ENCODE measurements around the gene ELF2.
"Not testable (repeated sequence)": the region's sequence is repeated elsewhere in the genome, so short reads cannot be mapped to it uniquely, and the experiment has no call there.

Gene ELF2

DNA sequence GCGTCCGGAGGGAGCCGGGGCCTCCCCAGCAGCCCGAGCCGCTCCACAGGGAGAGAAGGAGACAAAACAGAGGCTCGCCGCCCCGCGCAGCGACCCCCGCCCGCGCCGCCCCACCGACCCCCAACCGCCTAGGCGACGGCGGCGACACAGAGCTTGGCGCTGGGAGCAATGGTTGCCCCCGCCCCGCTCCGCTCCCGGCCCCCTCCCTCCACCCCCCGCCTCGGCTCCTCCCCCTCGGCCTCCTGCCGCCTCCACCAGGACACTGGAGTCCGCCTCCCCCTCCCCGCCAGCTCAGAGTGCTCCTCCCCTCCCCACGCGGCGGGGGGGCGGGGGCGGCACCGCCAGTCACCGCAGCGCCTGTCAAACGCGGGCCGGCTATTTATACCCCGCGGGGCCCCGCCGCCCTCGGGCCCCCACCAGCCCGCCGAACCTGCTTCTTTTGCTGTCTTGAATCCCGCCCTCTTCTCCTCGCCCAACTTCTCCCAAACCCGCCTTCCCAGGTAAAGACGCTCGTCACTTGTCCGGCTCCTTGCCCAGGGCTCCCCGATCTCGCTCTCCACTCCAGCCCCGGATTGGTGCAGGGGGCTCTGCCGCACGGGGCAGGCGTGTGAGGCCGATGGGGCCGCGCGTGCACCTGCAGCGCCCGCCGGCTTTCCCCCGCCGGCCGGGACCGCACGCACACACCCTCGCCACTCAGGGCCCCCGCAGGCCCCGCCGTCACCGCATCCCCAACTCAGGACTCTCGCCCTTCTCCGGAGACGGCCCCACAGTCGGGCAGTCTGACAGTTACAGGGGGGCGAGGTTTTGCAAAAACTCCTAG, at the start of gene ELF2:
Gene ELF2, minus strand, starts transcription at position 170 of the 820 bp plus-strand sequence. CDS start 39,517 bp downstream, outside the sequence.
- DNase-seq = peak; percentile 93

DNA sequence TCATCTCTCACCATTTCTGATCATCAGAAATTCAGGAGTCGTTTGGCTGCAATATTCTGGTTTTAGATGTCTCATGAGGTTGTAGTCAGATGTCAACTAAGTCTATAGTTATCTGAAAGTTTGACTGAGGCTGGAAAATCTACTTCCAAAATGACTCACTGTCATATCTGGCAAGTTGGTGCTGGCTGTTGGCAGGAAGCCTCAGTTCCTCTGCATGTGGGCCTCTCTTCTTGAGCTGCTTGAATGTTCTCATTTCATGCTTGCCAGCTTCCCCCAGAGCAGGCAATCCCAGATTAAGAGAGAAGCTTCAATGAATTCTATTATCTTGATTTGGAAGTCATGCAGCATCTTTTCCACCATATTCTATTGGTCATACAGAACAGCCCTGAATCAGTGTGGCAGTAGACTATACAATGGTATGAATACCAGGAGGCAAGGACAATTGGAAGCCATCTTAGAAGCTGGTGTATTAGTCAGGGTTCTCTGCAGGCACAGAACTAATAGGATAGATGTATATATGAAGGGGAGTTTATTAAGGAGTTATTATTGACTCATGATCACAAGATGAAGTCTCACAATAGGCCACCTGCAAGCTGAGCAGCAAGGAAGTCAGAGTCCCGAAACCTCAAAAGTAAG, 46.8 kb upstream of the ELF2 start:
- no peak for DNase-seq

DNA sequence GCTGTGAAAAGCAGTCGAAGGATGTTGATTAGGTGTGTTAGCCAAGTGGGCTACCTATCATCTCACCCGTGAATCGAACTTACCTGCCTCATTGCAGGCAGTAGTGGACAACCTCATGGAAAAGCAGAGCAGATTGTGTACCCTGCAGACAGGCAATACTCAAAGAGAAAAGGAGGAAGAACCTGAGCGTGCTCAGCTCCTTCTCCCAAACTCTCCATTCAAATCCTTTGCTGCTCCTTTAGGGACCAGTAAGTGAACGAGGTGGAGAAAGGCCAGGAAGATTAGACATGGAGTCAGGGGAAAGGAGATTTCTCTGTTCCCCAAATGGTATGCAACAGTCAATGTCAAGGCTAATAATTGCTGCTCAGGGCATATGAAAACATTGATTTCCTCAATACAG, 45.2 kb upstream of the ELF2 start:
- DNase-seq = no peak

DNA sequence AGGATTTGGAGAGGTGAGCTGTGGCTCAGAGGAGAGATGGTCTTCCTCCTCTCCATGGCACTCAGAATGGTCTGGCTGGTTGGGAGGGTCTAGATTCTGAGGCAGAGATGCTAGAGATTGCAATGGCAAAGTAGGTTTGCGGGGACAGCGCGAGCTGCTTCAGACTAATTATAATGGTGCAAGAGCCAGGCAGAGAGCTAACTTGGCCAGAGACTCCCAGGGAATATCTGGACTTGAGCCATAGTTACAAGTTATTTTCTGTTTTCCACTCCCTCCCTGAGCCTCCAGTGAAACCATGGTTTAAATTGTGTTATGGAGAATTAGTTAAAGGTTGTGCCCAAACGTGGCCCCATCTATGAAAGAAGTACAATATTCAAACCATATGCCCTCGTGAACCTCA, 44.7 kb upstream of the ELF2 start:
- DNase-seq = no peak

DNA sequence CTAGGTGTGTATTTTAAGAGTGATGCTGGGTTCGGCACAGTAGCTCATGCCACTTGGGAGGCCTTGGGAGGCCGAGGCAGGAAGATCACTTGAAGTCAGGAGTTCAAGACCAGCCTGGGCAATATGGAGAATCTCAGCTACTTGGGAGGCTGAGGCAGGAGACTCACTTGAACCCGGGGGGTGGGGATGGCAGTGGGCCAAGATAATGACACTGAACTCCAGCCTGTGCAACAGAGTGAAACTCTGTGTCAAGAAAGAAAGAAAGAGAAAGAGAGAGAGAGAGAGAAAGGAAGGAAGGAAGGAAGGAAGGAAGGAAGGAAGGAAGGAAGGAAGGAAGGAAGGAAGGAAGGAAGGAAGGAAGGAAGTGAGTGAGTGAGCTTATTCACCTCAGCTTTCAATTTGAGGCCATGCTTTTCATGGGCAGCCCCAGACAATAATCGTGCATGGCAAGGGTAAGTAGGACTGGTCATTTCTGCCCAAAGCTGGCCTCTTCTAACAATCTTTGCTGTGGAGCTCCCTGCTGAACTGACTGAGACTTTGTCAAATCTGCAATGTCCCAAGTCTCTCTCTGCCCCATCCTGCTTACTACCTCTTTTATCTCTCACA, 42.5 kb upstream of the ELF2 start:
- no peak for DNase-seq

DNA sequence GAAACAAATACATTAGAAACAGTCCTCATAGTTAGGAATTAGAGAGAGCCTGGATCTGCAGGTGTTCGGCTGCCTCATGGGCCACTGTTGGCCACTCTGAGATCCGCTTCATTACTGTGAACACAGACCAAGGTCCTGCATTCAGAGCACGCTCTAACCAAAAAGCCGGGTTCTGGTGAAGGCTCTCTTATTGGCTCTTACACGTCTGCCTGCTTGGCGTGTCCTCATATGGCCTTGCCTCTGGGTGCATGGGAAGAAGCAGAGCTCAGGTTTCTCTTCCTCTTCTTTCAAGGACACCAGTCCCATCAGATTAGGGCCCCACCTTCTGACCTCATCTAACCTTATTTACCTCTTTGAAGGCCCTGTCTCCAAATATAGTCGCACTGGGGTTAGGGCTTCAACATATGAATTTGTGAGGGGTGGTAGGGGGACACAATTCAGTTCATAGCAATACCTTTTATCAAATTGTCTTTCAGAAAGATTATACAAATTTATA, 37.1 kb upstream of the ELF2 start:
- DNase-seq = peak; percentile 75

DNA sequence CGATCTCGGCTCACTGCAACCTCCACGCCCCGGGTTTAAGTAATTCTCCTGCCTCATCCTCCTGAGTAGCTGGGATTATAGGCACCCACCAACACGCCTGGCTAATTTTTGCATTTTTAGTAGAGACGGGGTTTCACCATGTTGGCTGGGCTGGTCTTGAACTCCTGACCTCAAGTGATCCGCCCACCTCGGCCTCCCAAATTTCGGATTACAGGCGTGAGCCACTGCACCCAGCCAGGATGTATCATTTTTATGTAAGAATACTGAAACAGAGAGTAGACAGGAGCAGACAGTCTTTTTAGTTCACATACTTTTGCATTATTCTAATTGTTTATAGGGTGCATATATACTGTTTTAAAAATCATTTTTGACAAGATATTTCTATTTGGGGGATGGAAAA, 36.6 kb upstream of the ELF2 start:
- DNase-seq = not testable (repeated sequence)

DNA sequence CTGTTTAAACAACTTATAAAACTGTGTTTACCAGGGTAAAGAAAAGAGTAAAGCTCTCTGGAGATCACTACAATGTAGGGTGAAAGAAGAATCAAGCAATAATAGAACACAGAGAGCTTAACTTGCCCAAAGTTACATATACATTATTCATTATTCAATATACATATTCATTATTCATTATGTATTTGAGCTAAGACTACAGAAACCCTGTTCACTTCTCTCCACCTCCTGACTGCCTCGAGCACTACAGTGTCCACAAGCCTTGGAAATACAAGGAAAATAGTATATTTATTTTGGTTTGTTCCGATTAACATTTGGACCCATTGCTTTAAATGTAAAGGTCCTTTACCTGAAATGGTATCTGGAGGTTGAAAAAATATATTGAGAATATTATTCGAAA, 35.9 kb upstream of the ELF2 start:
- DNase-seq = no peak

DNA sequence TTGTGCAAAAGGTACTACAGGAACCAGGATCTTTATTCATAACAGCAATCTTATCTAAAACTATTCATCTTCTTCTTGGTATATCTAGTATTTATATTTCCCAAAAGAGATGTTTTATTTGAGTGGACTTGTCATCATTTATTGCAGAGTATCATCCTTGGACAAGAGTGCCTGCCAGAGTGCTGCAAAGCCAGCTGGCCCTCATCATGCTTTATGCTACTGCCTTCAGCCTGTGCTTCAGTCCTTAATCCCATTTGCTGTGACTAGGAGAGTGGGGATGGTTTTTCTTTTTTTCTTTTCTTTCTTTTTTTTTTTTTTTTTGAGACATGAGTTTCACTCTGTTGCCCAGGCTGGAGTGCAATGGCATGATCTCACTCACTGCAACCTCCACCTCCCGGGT, 33.5 kb upstream of the ELF2 start:
- DNase-seq = no peak

DNA sequence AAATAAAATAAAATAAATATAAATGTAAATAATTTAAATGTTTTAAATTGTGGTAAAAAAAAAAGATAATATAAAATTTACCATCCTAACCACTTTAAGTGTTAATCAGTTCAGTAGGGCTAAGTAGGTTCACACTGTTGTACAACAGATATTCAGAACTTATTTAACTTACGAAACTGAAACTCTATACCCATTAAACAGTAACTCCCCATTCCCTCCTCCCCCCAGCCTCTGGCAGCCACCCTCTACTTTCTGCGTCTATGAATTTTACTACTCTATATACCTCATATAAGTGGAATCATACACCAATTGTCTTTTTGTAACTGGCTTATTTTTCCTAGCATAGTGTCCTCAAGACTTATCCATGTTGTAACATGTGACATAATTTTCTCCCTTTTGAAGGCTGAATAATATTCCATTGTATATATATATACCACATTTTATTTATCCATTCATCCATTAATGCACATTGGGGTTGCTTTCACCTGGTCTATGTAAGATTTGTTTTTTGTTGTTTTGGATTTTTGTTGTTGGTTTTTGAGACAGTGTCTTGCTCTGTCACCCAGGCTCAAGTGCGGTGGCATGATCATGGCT, 32.5 kb upstream of the ELF2 start:
- DNase-seq = no peak

DNA sequence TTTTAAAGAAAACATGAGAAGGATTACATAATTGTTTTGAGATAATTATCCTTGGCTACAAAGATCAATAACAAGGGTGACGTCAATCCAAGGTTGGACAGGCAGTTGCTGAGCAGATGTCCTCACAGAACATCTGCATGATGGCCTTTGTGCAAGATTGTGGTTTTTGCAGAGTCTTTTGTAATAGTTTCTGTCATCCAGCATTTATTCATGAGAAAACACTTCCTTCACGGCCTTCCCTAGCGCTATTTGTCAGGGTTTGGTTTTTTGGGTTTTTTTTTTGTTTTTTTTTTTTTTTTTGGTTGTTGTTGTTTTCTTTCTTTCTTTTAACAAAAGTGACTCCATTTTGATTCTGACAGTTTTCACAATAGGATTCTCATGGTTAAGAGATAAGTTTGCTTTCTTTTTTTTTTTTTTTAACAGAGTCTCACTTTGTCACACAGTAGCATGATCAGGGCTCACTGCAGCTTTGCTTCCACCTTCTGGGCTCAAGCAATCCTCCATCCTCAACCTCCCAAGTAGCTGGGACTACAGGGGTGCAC, 31.5 kb upstream of the ELF2 start:
- DNase-seq = peak; percentile 70

DNA sequence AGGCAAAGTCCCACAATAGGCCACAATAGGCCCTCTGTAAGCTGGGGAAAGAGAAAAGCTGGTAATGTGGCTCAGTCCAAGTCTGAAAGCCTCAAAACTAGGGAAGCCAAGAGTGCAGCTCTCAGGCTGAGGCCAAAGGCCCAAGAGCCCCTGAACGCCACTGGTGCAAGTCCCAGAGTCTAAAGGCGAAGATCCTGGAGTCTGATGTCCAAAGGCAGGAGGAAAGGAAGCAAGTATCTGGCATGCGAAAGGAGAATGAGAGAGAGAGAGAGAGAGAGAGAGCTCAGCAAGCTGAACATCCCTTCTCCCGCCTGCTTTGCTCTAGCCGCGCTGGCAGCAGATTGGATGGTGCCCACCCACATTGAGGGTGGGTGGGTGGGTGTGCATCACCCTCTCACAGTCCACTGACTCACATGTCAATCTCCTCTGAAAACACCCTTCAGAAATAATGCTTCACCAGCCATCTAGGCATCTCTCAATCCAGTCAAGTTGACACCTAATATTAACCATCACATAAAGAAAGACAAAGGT, 30.9 kb upstream of the ELF2 start:
- DNase-seq = no peak

DNA sequence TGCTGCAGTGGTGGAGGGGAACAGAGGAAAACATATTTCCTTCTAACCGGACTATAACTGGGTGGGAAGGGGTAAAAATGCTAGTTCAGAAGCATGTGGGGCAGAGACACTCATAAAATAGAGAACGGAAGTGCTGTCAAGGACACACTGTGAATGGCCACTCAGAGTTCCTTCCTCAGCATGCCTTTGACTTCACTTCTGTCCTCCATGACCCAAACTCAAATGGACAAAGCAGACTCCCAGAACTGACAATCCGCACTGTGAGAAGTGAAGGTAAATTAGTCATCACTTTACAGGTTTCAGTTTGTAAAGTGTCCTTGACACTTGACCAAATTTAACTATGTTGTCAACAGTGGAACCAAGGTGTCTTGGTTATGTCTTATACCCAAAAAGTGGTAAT, 30.2 kb upstream of the ELF2 start:
- no peak for DNase-seq

DNA sequence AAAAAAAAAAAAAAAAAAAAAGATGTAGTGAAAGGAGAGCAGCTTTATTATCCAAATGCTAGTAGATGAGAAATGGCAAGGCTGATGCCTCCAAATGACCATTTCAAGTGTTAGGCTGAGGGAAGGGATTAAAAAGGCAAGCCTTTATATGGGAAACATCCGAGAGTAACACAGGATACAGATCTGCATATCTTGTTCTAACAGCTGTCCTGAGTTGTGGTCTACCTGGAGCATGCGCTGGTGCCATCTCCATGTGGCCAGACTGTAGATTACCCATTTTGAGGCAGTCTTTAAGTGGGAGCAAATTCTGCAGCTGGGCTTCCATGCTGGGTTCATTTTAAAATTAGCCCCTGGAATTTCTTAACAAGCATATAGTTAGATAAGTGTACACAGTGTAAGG, 26.0 kb upstream of the ELF2 start:
- no peak for DNase-seq

DNA sequence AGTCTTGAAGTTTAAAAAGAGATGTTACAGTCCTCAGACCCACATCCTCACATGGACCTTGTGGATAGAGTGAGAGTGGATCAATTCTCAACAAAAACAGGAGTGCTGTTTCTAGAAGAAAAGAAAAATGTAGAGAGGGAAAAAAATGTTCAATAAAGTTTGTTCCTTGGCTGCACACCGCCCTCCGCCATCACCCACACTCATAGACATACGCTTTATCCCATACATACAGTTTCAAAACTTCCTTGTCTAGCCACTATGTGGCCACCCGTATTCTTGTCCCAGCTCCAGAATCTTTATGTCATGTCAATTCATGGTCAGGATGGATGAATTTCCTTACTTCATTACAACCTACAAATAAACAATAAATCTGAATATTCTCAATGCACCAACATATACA, 23.5 kb upstream of the ELF2 start:
- no peak for DNase-seq

DNA sequence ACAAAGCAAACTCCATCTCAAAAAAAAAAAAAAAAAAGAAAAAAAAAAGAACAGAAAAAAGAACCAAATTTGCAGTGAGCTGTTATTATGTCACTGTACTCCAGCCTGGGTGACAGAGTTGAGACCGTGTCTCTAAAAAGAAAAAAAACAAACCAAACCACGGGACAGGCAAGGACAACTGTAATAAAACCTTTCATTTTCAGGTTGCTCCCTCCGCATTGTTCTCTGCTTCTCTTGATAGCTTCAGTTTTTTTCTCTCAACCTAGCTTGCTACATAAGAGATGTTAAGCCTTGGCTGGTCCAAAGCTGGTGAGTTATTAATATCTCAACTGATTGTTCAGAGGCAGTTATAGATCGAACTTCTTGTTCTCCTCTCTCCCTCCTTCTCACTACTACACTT, 23.1 kb upstream of the ELF2 start:
- no peak for DNase-seq

DNA sequence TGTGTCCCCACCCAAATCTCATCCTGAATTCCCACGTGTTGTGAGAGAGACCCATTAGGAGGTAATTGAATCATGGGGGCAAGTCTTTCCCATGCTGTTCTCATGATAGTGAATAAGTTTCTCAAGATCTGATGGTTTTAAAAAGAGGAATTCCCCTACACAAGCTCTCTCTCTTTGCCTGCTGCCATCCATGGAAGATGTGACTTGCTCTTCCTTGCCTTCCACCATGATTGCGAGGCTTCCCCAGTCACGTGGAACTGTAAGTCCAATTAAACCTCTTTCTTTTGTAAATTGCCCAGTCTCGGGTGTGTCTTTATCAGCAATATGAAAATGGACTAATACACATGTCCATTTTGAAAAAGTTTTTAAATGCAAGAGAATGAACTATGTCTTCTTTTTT, 20.2 kb upstream of the ELF2 start:
- DNase-seq = not testable (repeated sequence)

DNA sequence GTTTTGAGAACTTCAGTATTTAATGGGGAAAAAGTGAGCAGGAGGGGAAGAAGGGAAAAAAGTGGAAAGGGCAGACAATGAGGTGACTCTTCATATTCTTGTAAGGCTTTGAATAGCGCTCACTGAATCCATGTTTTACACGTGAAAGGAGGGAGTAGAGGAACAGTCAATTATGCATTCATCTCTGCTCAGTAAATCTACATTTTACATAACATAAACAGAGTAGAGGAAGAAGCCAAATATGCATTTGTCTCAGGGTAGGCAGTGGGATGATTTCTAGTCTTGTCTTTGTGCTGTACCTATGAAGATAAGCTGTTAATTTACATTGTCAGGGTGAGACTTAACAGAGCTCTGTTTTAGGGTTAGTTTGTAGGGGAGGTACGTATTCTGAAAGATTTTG, 19.4 kb upstream of the ELF2 start:
- DNase-seq = no peak

DNA sequence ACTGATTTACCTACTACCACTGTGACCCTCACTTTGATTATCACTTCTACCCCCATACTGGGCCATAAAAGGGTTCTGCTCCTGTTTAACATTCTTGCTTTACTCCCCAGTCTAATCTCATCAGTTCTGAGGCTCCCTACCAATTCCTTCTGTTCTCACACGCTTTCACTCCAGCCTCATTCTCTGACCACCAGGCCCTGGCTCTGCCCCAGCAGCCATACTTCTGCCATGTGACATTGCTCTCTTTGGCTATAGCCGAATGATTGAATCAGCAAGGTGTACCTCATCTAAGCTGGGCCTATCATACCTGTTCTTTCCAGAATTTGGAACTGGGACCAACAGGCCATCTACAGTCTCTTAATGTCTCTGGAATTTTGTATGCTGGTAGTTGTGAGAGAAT, 14.4 kb upstream of the ELF2 start:
- DNase-seq = no peak

DNA sequence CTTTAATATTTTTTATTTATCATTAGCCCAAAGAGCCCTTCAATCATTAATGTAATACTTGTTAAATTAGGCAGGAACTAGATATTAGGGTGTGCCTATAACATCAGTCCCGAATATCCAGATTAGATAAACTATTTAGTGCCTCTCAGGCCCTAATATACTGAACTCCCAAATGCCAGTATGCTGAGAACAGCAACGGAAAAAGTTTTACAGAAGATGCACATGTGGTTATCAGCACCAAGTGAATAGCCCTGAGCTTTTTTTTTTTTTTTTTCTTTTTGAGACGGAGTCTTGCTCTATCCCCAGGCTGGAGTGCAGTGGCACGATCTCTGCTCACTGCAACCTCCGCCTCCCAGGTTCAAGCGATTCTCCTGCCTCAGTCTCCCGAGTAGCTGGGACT, 13.0 kb upstream of the ELF2 start:
- no peak for DNase-seq

DNA sequence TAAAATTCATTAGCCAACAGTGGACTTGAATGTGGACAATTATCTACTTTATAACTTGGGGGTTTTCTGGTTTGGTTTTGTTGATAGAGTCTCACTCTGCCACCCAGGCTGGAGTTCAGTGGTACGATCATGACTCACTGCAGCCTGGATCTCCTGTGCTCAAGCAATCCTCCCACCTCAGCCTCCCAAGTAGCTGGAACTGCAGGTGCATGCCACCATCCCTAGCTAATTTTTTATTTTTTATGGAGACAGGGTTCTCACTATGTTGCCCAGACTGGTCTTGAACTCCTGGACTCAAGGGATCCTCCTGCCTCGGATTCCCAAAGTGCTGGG, 12.4 kb upstream of the ELF2 start:
- DNase-seq = no peak

DNA sequence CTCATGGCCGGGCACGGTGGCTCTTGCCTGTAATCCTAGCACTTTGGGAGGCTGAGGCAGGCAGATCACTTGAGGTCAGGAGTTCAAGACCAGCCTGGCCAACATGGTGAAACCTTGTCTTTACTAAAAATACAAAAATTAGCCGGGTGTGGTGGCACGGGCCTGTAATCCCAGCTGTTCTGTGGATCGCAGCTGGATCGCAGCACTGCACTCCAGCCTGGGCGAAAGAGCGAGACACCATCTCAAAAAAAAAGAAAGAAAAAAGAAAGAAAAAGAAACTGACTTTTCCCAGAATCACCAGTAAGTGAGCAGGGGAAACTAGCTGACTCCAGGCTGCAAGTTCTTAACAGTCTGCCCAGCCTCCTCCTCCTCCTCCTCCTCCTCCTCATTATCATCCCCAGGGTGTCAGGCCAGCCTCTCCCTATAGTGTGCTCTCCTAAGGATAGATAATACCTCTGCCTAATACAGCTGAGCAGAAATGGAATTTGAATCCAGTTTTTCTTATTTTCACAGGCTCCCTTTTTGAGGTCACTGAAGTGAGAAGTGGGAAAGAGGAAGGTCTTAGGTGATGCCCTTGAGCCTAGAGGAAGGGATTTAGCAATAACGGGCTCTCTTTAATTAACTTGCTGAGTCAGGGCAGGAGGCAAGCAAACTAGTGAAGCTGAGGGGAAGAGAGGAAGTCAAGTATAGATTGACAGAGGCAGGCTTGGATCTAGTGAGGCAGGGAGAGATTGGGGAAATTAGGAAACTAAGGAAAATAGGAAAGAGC, 11.8 kb upstream of the ELF2 start:
- DNase-seq = peak; percentile 24

DNA sequence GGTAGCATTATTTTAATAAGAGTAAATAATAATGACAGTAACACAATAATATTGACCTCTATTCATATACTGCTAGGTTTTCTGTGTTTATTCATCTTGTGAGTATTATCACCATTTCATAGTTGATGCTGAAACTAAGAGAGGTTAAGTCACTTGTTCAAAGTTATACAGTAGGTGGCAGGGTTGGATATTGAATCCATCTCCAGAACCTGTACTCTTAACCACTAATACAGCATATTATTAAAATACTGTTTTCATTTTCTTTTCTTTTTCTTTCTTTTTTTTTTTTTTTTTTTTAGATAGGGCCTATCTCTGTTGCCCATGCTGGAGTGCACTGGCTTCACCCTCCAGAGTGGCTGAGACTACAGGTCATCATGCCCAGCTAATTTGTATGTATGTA, 7.1 kb upstream of the ELF2 start:
- DNase-seq = no peak

All from CD4-positive, alpha-beta T cell treated with Interleukin-15 for 1 hour (primary cell).